NOMO-1 (cell line): ENCODE measurements around the gene SNAI1.

Source experiments
- DNase-seq, 2 experiments: peaks; one replicate each; lab custom pipeline; 2025; ENCODE audit not compliant: unreplicated experiment in 2 of 2; lab: John Stamatoyannopoulos, UW

SNAI1 gene

GRCh38 chr20:50032955-50033666, 50.3 kb downstream of the SNAI1 start:
- no peak for DNase-seq

- DNase-seq = no peak
Measured at GRCh38 chr20:50034567-50035180, 51.9 kb downstream of the SNAI1 start.

- DNase-seq = no peak
Measured at GRCh38 chr20:50036703-50037102, 53.9 kb downstream of the SNAI1 start.

- no peak for DNase-seq
Measured at GRCh38 chr20:50037123-50037522, 54.3 kb downstream of the SNAI1 start.

- no peak for DNase-seq
Measured at GRCh38 chr20:50037575-50037974, 54.8 kb downstream of the SNAI1 start.

- no peak for DNase-seq
Measured at GRCh38 chr20:50038169-50038568, 55.4 kb downstream of the SNAI1 start.
